Breast epithelium (tissue), 4 donors: Measurements from ENCODE around the gene RAB19. TPM values are rescaled to one million over a fixed set of nuclear protein-coding genes. Genes with fewer than 3 reads are reported as not detected.
"Not testable (repeated sequence)": the region's sequence is repeated elsewhere in the genome, so short reads cannot be mapped to it uniquely, and the experiment has no call there.

Source experiments
- DNase-seq, 2 donors: peaks; one replicate each; pipeline ENCODE4 v3.0.0-alpha.2; 2019; ENCODE audit warnings: low spot score in 2 of 2
- H3K27ac ChIP-seq, 2 donors: fragments of 200-600 bp; sonication (generic) in 1 of 2; one replicate each; pipeline ENCODE4 v1.5.1; 2016 to 2019; ENCODE audit warnings: mild to moderate bottlenecking in 1 of 2
- H3K27me3 ChIP-seq, 2 donors: fragments of 200-600 bp; sonication (generic) in 1 of 2; one replicate each; pipeline versions ENCODE4 v1.5.1 to v1.6.0; 2017 to 2019; ENCODE audit warnings: control low read depth in 1 of 2, mild to moderate bottlenecking in 1 of 2
- H3K36me3 ChIP-seq: fragments of 200-600 bp; one replicate; pipeline ENCODE4 v1.5.1; 2019
- H3K4me1 ChIP-seq, 2 donors: fragments of 200-600 bp; sonication (generic); one replicate each; pipeline ENCODE4 v1.5.1; 2016 to 2019; ENCODE audit warnings: control low read depth in 1 of 2
- H3K4me3 ChIP-seq, 3 donors: fragments of 200-600 bp; sonication (generic); 1 replicate in 2 of 3; 2 replicates in 1 of 3; pipeline ENCODE4 v1.5.1; 2016 to 2019; ENCODE audit warnings: mild to moderate bottlenecking in 3 of 3, moderate library complexity in 2 of 3
- H3K9me3 ChIP-seq, 2 donors: fragments of 200-600 bp; sonication (generic) in 1 of 2; one replicate each; pipeline ENCODE4 v1.5.1; 2016 to 2019; ENCODE audit warnings: control low read depth in 1 of 2
- POLR2A ChIP-seq: fragments of 450-650 bp; IDR thresholded peaks from one replicate; pipeline ENCODE4 v1.6.1; 2016; ENCODE audit warnings: antibody characterized with exemption, mild to moderate bottlenecking, moderate library complexity
- POLR2AphosphoS5 ChIP-seq, 3 donors: sonication (generic); formaldehyde crosslinking; IDR thresholded peaks; one replicate each; pipeline ENCODE4 v1.6.1; 2017; ENCODE audit warnings: antibody characterized with exemption in 3 of 3
- intact Hi-C: fragments of 100-400 bp; cut with DNase I; formaldehyde crosslinking; loops from one replicate; pipeline ENCODE4 v1.15.1; 2023; ENCODE audit warnings: low total_unique reads
- total RNA-seq, 3 donors: library from RNA; depleted of rRNA; stranded (reverse); fragments of >200 nt; gene quantifications; one replicate each; pipeline ENCODE4 v1.1.0, GENCODE V29; 2016
- TF ChIP-seq, protein P1 (sequence below), 3 donors: fragments of 450-650 bp; IDR thresholded peaks; one replicate each; pipeline ENCODE4 v1.5.1; 2016 to 2017; ENCODE audit warnings: antibody characterized with exemption in 3 of 3, mild to moderate bottlenecking in 3 of 3, moderate library complexity in 3 of 3

The RAB19 gene
- total RNA-seq, 3 donors from 2014 or later, result 2.3 to 4.2 TPM; not detected in 1

- no peak for DNase-seq
- Histone ChIP-seq H3K4me3 (no peak overlapping the region), H3K27me3 (no peaks in the 10 kb centered on the region)
These were observed 13.7 kb downstream of the RAB19 start for GRCh38 chr7:140417456-140418155.

GRCh38 chr7:140418156-140418472, 14.3 kb downstream of the RAB19 start:
- H3K4me1 ChIP-seq, H3K9me3 ChIP-seq, H3K27ac ChIP-seq, H3K27me3 ChIP-seq, DNase-seq, intact Hi-C loops, H3K4me3 ChIP-seq, H3K36me3 ChIP-seq: not testable (repeated sequence)

More at GRCh38 chr7:140417456-140418155, 13.7 kb downstream of the RAB19 start:
- no peaks in the 10 kb centered on the region for H3K36me3 ChIP-seq
- no peaks in the 10 kb centered on the region for H3K9me3 ChIP-seq
- H3K27ac ChIP-seq, result no peak overlapping the region
- no peaks in the 10 kb centered on the region for H3K4me1 ChIP-seq
- no peak for TF ChIP-seq POLR2AphosphoS5 (IDR thresholded peaks at IDR 0.05)
- TF ChIP-seq, protein P1, sequence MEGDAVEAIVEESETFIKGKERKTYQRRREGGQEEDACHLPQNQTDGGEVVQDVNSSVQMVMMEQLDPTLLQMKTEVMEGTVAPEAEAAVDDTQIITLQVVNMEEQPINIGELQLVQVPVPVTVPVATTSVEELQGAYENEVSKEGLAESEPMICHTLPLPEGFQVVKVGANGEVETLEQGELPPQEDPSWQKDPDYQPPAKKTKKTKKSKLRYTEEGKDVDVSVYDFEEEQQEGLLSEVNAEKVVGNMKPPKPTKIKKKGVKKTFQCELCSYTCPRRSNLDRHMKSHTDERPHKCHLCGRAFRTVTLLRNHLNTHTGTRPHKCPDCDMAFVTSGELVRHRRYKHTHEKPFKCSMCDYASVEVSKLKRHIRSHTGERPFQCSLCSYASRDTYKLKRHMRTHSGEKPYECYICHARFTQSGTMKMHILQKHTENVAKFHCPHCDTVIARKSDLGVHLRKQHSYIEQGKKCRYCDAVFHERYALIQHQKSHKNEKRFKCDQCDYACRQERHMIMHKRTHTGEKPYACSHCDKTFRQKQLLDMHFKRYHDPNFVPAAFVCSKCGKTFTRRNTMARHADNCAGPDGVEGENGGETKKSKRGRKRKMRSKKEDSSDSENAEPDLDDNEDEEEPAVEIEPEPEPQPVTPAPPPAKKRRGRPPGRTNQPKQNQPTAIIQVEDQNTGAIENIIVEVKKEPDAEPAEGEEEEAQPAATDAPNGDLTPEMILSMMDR (IDR thresholded peaks at IDR 0.05), result no peak
- no peak for TF ChIP-seq POLR2A
- intact Hi-C loops, result no loop called here

DNA sequence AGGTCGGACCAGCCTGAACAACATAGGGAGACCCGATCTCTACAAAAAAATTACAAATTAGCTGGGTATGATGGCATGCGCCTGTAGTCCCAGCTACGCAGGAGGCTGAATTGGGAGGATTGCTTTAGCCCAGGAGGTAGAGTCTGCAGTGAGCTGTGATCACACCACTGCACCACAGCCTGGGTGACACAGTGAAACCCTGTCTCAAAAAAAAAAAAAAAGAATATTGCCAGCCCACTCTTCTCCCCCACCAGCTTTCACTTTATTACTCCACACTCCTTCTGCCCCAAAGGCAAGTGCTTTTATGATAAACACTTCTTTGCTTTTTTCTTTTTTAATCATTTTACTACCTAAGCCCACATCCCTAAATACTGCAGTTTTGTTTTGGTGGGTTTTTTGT, 14.8 kb downstream of the RAB19 start:
- no peak for DNase-seq
- Histone ChIP-seq H3K4me3 (no peak overlapping the region), H3K4me1 (no peaks in the 10 kb centered on the region), H3K27ac (no peak overlapping the region), H3K9me3 (no peaks in the 10 kb centered on the region), H3K36me3 (no peaks in the 10 kb centered on the region), H3K27me3 (no peaks in the 10 kb centered on the region)
- intact Hi-C loops, result no loop called here
- no peak for TF ChIP-seq POLR2A
- no peak for TF ChIP-seq POLR2AphosphoS5 (IDR thresholded peaks at IDR 0.05)
- TF ChIP-seq, protein P1 (IDR thresholded peaks at IDR 0.05), result no peak

DNA sequence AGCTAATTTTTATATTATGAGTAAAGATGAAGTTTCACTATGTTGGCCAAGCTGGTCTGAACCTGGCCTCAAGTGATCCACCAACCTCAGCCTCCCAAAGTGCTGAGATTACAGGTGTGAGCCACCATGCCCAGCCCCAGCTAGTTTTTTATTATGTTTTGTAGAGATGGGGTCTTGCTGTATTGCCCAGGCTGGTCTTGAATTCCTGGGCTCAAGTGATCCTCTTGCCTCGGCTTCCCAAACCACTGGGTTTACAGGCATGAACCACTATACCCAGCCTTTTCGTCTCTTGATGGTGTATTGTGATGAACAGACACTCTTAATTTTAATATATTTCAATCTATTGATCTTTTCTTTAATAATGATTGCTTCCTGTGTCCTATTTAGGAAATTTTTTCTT, 17.7 kb downstream of the RAB19 start:
- H3K27ac ChIP-seq, result no peak overlapping the region
- H3K4me3 ChIP-seq, result no peak overlapping the region
- H3K9me3 ChIP-seq, result no peaks in the 10 kb centered on the region
- no peaks in the 10 kb centered on the region for H3K27me3 ChIP-seq
- DNase-seq, result no peak
- intact Hi-C loops, result no loop called here
- TF ChIP-seq POLR2A (no peak), POLR2AphosphoS5 (IDR thresholded peaks at IDR 0.05) (no peak)
- TF ChIP-seq, protein P1 (IDR thresholded peaks at IDR 0.05), result no peak
- H3K4me1 ChIP-seq, result no peaks in the 10 kb centered on the region
- no peaks in the 10 kb centered on the region for H3K36me3 ChIP-seq

- TF ChIP-seq, protein P1 (IDR thresholded peaks at IDR 0.05), result no peak
- TF ChIP-seq POLR2A (no peak), POLR2AphosphoS5 (IDR thresholded peaks at IDR 0.05) (no peak)
- H3K36me3 ChIP-seq, result no peaks in the 10 kb centered on the region
- intact Hi-C loops, result no loop called here
- H3K27me3 ChIP-seq, result no peaks in the 10 kb centered on the region
- no peak overlapping the region for H3K4me3 ChIP-seq
- H3K9me3 ChIP-seq, result no peaks in the 10 kb centered on the region
- no peak overlapping the region for H3K27ac ChIP-seq
- H3K4me1 ChIP-seq, result no peaks in the 10 kb centered on the region
- no peak for DNase-seq
These were observed 19.6 kb downstream of the RAB19 start for GRCh38 chr7:140423501-140423900.

DNA sequence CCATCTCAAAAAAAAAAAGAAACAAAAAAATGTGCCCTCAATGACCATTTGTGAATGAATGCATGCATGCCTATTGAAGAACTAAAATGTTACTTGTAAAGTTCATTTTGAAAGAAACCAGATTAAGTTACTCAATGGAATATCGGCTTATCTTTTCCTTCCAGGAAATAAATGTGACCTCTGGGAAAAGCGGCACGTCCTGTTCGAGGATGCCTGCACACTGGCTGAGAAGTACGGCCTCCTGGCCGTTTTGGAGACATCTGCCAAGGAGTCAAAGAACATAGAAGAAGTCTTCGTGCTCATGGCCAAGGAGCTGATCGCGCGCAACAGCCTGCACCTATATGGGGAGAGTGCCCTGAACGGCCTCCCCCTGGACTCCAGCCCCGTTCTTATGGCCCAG, 21.9 kb downstream of the RAB19 start:
- TF ChIP-seq, protein P1 (IDR thresholded peaks at IDR 0.05), result no peak
- TF ChIP-seq POLR2AphosphoS5 (IDR thresholded peaks at IDR 0.05) (no peak), POLR2A (no peak)
- Histone ChIP-seq H3K9me3 (no peaks in the 10 kb centered on the region), H3K4me1 (no peaks in the 10 kb centered on the region), H3K27me3 (no peaks in the 10 kb centered on the region), H3K4me3 (no peak overlapping the region), H3K36me3 (no peaks in the 10 kb centered on the region), H3K27ac (no peak overlapping the region)
- intact Hi-C loops, result loop anchor here (5.0 kb wide), 1 partner anchor 1027 kb away; no protein-coding TSS in a partner anchor
- no peak for DNase-seq
